GM12801 (cell line): ENCODE data around the gene PIK3C2A.

Experiments used
- CTCF ChIP-seq: IDR thresholded peaks from one replicate; pipeline ENCODE4 v1.5.1; 2011; ENCODE audit warnings: control low read depth; ENCODE audit not compliant: insufficient read length; ENCODE audit errors: extremely low read depth

PIK3C2A gene

GRCh38 chr11:17207317-17208256 is at the start of gene PIK3C2A:
Gene PIK3C2A (minus strand): TSS chr11:17207986. CDS start chr11:17169741, 38,245 bp downstream.
- no peak for TF ChIP-seq CTCF

GRCh38 chr11:17257196-17257595 is 49.4 kb upstream of the PIK3C2A start:
- no peak for TF ChIP-seq CTCF

GRCh38 chr11:17256512-17256911 is 48.7 kb upstream of the PIK3C2A start:
- no peak for TF ChIP-seq CTCF

GRCh38 chr11:17252704-17253103 is 44.9 kb upstream of the PIK3C2A start:
- no peak for TF ChIP-seq CTCF

GRCh38 chr11:17250561-17251350 is 43.0 kb upstream of the PIK3C2A start:
- no peak for TF ChIP-seq CTCF

- no peak for TF ChIP-seq CTCF
Measured at GRCh38 chr11:17244046-17244445, 36.3 kb upstream of the PIK3C2A start.

- no peak for TF ChIP-seq CTCF
Measured at GRCh38 chr11:17240780-17241179, 33.0 kb upstream of the PIK3C2A start.
